GM19463 (cell line): ENCODE measurements around the gene NUDT14.

Source experiments
- ATAC-seq: cut with Tn5 transposase; IDR thresholded peaks from one replicate; pipeline ENCODE4 v1.9.1; 2021; ENCODE audit warnings: mild to moderate bottlenecking, moderate library complexity; ENCODE audit not compliant: unreplicated experiment

NUDT14 gene

GRCh38 chr14:105200074-105200473 is 19.0 kb upstream of the NUDT14 start:
- ATAC-seq: no peak

GRCh38 chr14:105199093-105199492 is 18.0 kb upstream of the NUDT14 start:
- ATAC-seq: no peak

GRCh38 chr14:105198588-105198987 is 17.5 kb upstream of the NUDT14 start:
- ATAC-seq: no peak

GRCh38 chr14:105197211-105197641 is 16.1 kb upstream of the NUDT14 start:
- ATAC-seq: no peak

DNA sequence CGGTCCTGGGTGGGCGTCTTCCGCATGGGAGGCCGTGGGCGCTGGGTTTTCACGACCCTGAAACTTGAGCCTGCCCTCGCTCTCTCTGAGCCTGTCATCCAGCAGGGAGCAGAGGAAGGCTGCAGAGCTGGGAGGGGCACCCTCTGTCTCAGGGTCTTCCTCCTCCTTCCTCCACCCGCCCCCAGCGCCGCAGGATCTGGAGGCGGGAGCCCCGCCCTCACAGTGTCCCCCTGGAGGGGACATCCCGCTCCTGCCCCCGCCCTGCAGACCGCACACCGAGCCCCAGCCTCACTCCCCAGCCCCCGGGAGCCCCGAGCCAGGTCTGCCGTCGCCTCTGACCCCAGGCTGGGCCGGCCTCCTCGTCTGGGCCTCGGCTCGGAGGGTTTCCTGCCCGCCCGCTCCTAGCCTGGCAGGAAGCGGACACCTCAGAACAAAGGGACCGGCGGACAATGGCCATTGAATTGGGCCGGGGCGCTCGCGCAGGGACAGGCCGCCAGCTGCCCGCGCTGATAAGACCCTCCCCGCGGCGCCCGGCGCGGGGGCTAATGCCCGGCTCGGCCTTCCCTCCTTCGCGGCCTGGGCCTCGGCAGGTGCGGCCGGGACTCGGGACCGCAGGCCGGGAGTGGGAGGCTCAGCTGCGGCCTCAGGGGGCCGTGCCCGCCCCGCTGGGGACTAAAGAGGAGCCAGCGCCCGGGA is 15.3 kb upstream of the NUDT14 start:
- no peak for ATAC-seq

GRCh38 chr14:105195522-105196264 is 14.6 kb upstream of the NUDT14 start:
- no peak for ATAC-seq

- no peak for ATAC-seq
Measured at GRCh38 chr14:105195051-105195450, 13.9 kb upstream of the NUDT14 start.

DNA sequence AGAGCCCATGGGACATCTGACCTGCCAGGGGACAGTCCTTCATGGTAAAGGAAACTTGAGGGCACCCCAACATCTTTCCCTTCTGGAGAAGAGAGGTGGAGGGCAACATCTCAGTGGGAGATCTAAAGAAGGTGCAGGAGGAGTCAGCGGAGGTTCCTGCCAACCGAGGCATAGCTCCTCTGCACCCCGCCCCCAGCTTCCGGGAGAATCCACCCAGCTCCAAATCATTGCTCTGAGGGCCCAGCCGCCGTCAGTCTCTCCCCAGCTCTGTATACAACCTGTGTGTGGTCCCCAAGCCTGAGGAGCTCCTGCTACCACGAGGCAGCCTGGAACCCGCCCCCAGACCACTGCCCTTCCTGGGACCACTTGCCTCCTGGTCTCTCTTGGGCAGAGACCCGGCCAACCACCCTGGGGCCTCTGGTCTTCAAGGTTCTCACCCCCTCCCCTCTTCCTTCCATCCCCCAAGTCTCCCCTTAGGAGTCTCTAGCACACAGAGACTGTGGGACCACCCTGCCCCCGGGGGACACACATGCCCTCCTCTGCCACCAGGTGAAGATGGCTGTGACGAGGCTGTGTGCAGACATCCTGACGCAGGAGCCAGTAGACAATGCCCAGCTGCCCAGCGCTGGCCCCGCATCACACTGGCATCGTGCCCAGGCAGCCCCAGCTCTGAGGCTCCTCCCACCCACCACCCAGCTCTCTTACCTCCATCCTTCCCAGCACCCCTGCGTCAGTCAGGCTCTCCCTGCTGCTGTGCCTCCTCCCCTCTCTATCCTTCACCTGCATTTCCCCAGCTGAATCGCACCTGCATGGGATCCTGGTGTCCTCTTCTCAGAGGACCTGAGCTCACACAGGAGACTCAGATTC is 13.0 kb upstream of the NUDT14 start:
- ATAC-seq: no peak

GRCh38 chr14:105192866-105193731 is 12.0 kb upstream of the NUDT14 start:
- no peak for ATAC-seq

- ATAC-seq: no peak
Measured at GRCh38 chr14:105187935-105188524, 6.9 kb upstream of the NUDT14 start.

DNA sequence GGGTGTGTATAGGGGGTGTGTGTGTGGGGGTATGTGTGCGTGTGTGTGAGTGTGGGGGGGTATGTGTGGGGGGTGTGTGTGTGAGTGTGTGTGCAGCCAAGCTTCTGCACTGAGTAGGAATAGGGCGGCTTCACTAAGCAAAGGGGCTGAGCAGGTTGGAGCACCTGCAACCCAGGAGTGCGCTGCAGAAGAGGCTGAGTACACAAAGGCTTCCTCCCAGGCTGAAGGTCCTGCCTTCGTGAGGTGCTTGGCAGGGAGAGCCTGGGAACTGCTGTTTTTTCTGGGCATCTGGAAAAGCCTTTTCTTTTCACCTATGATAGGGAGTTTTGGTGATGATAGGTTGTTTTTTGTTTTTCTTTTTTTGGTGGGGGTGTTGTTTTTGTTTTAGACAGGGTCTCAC is 6.0 kb upstream of the NUDT14 start:
- no peak for ATAC-seq

GRCh38 chr14:105185973-105186372 is 4.9 kb upstream of the NUDT14 start:
- no peak for ATAC-seq

DNA sequence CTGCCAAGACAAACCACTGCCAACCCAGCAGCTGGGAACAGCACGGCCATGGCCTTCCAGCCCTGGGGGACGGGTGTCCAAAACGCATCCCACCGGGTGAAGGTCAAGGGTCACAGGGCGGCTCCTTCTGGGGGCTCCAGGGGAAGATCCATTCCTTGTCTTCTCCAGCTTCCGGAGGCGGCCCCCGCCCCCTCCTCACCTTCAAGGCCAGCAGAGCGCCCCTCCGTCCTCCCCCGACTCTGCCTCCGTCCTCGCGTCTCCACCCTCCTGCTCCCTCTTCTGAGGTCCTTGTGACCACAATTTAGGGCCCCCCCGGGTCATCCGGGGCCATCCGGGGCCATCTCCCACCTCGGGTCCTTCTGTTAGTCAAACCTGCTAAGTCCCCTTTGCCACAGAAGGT is 3.9 kb upstream of the NUDT14 start:
- no peak for ATAC-seq

DNA sequence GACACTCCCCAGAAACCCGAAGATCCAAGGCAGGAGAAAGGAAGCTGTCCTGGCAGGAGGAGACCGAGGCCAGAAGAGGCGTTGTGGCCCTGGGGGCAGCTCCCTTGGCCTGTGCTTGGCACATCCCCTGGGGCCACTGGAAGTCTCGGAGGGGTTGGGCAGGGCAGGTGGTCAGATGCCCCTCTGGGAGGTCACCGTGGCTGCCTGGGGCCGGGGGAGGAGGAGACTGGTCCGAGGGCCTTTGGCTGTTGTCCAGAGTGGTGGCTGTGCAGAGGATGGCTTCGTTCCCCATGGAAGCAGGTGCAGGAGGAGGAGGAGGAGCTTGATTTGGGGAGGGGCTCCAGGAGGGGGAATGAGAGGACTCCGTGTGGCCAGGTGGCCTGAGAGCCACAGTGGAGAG is 3.3 kb upstream of the NUDT14 start:
- no peak for ATAC-seq

DNA sequence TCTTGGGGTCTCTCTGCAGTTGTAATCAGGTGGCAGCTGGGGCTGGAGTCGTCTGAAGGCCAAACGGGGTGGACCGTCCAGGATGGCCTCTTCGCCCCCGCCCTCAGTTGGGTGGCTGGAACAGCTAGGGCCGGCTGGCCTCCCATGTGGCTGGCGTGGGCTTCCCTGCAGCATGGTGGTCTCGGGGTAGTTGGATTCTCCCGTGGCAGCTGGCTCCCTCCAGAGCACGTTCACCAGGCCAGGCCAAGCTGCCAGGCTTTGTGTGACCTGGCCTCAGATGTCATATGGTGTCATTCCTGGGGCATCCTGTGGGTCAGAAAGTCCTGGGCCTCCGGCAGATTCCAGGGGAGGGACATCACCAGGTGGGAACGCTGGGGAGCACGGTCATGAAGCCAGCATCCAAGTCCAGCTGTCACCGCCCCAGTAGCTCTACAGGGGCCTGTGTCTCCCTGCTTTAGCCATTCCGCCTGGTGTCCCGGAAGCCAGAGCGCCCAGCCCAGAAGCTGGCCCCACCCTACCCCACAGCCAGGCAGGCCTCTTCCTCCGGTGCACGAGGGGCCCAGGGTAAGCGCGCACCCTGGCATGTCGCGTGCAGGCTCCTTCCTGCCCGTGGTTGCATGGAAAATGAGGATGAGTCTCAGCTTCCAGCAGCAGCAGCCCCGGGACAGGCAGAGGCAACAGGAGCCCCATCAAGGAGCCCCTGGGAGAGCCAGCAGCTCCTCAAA is 1.3 kb upstream of the NUDT14 start:
- ATAC-seq: no peak

GRCh38 chr14:105181549-105182295 is 610 bp upstream of the NUDT14 start:
- ATAC-seq: no peak

GRCh38 chr14:105179191-105179590 is 1.9 kb downstream of the NUDT14 start:
- ATAC-seq: no peak

DNA sequence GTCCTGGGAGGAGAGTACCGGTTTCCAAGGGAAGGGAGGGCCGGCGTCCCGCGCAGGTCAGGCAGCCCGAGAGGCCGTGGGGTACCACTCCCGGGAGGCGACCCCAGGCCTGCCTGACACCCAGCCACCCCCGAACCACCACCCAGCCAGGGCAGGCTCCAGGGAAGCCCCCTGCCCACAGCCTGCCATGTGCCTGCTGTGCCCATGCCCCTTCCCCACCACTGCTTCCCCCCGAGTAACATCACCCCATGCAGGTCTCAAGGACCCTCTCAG is 2.3 kb downstream of the NUDT14 start:
- ATAC-seq: no peak
